GM13977 (cell line): ENCODE data around the gene NDUFA11.
"Not testable (repeated sequence)": the region's sequence is repeated elsewhere in the genome, so short reads cannot be mapped to it uniquely, and the experiment has no call there.

ENCODE experiments used
- DNase-seq: peaks from one replicate; pipeline ENCODE4 v3.0.0; 2012; ENCODE audit warnings: low spot score
- CTCF ChIP-seq: IDR thresholded peaks from 2 replicates; pipeline ENCODE4 v1.5.1; 2012; ENCODE audit warnings: mild to moderate bottlenecking, control low read depth; ENCODE audit not compliant: insufficient read depth; ENCODE audit errors: extremely low read depth, missing control alignments
- in situ Hi-C: fragments of 300-500 bp; cut with MboI; formaldehyde crosslinking; loops from one replicate; pipeline ENCODE4 v1.12.0; 2022; ENCODE audit warnings: low sequenced_read_pairs, low pct_unique_long_range_greater_than_20kb, mixed read lengths, inconsistent platforms; ENCODE audit not compliant: unreplicated experiment

NDUFA11 gene

DNA sequence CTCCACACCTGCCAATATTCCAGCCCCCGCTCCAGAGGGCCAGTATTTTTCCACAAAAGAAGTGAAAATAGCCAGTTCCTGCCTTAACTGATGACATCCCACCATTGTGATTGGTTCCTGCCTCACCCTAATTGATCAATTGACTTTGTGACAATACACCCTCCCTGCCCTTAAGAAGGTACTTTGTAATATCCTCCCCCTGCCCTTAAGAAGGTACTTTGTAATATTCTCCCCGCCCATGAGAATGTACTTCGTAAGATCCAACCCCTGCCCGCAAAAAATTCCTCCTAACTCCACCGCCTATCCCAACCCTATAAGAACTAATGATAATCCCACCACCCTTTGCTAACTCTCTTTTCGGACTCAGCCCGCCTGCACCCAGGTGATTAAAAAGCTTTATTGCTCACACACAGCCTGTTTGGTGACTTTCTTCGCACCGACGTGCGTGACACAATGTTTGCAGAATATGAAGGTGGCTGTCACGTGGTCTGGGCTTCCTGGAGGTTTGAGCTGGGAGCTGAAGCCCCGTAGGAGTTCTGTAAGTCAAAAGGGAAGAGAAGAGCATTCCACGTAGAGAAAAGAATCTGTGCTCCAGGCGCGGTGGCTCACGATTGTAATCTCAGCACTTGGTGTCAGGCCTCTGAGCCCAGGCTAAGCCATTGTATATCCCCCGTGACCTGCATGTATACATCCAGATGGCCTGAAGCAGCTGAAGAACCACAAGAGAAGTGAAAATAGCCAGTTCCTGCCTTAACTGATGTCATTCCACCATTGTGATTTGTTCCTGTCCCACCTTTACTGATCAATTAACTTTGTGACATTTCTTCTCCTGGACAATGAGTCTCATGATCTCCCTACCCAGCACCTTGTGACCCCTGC, 46.1 kb downstream of the NDUFA11 start:
- TF ChIP-seq CTCF, result no peak
- no peak for DNase-seq
- in situ Hi-C loops, result no loop called here

GRCh38 chr19:5855151-5855550, 48.4 kb downstream of the NDUFA11 start:
- in situ Hi-C loops, DNase-seq: not testable (repeated sequence)

DNA sequence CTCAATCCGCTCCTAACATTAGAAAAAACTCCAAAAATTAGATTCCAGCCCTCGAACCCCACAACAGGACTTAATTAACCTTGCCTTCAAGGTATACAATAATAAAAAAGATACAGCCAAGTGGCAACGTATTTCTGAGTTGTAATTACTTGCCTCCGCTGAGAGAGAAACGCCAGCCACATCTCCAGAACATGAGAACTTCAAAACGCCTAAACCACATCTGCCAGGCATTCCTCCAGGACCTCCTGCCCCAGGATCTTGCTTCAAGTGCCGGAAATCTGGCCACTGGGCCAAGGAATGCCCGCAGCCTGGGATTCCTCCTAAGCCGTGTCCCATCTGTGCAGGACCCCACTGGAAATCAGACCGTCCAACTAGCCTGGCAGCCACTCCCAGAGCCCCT, 49.5 kb downstream of the NDUFA11 start:
- in situ Hi-C loops, DNase-seq: not testable (repeated sequence)

DNA sequence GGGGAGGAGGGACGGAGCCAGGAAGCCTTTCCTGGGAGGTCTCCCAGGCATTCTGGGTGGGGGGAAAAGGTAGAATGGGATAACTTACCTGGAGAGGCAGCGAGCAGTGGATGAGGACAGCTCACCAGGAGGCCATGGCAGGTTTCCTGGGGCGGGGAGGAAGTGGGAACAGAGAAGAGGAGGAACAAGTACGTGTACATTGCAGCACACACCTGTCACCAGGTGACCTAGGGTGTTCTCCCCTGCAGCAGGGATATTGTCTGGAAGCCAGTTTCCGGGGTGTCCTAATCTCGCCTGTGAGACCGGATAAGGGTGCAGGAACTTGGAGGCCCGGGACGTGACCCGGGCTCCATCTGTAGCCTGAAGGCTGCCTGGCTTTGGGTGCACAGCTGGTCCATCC, 52.3 kb downstream of the NDUFA11 start, which contains the start of gene FUT3:
TSS of gene FUT3 (minus strand) at position 148 of the 400 bp plus-strand sequence.
- in situ Hi-C loops, result no loop called here
- TF ChIP-seq CTCF, result no peak
- no peak for DNase-seq

DNA sequence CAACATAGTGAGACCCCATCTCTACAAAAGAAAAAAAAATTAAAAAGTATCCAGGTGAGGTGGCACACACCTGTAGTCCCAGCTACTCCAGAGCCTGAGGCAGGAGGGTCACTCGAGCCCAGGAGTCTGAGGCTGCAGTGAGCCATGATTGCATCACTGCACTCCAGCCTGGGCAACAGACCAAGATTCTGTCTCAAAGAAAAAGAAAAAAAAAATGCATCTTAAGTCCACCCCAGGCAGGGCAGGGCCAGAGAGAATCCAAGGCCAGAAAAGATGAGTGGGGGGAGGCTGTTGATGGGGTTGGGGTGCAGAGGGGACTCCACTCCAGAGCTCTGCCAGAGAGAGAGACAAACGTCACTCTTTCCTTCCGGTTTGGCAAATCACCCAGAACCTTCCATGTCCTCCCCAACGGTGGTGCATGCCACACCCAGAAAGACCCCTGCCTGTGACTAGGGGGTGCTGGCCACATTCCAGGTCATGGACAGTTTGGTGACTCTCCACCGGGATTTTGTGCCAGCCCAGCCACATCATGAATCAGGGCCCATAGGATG, 52.8 kb downstream of the NDUFA11 start:
- in situ Hi-C loops, result no loop called here
- TF ChIP-seq CTCF, result no peak
- no peak for DNase-seq

DNA sequence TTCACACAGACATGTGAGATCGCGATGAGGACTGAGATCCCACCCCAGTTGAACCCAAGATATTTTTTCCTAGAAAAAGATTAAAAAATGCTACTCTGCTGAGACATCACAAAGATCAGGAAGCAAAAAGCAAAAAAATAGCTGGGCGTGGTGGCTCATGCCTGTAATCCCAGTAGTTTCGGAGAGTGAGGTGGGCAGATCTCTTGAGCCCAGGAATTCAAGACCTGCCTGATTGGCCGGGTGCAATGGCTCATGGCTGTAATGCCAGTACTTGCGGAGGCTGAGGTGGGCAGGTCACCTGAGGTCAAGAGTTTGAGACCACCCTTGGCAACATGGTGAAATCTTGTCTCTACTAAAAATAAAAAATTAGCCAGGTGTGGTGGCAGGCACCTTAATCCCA, 53.4 kb downstream of the NDUFA11 start:
- in situ Hi-C loops, result no loop called here
- no peak for TF ChIP-seq CTCF
- no peak for DNase-seq

GRCh38 chr19:5848621-5849020, 55.0 kb downstream of the NDUFA11 start:
- in situ Hi-C loops, DNase-seq: not testable (repeated sequence)

DNA sequence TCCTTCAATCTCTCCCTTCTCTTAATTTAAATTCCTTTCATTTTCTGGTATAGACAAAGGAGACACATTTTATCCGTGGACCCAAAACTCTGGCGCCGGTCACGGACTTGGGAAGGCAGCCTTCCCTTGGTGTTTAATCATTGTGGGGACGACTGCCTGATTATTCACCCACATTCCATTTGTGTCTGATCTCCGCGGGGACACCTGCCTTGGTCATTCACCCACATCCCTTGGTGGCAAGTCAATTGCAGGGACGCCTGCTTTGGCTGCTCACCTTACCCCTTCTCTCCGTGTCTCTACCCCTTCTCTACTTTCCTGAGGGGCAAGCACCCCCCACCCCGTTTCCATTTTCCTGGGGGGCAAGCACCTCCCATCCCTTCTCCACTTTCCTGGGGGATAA, 55.7 kb downstream of the NDUFA11 start:
- DNase-seq, in situ Hi-C loops: not testable (repeated sequence)
